ENCODE data around the gene OR10P1.
"Not testable (repeated sequence)": the region's sequence is repeated elsewhere in the genome, so short reads cannot be mapped to it uniquely, and the experiment has no call there.

Gene OR10P1, protein sequence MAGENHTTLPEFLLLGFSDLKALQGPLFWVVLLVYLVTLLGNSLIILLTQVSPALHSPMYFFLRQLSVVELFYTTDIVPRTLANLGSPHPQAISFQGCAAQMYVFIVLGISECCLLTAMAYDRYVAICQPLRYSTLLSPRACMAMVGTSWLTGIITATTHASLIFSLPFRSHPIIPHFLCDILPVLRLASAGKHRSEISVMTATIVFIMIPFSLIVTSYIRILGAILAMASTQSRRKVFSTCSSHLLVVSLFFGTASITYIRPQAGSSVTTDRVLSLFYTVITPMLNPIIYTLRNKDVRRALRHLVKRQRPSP

DNA sequence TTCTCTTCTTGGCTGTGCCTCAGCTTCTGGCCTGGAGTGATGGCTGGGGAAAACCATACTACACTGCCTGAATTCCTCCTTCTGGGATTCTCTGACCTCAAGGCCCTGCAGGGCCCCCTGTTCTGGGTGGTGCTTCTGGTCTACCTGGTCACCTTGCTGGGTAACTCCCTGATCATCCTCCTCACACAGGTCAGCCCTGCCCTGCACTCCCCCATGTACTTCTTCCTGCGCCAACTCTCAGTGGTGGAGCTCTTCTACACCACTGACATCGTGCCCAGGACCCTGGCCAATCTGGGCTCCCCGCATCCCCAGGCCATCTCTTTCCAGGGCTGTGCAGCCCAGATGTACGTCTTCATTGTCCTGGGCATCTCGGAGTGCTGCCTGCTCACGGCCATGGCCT lies at the start of gene OR10P1:
Gene OR10P1 (plus strand): TSS at position 40 of the 400 bp plus-strand sequence. CDS start 0 bp downstream, at position 40.
- DNase-seq: no peak

DNA sequence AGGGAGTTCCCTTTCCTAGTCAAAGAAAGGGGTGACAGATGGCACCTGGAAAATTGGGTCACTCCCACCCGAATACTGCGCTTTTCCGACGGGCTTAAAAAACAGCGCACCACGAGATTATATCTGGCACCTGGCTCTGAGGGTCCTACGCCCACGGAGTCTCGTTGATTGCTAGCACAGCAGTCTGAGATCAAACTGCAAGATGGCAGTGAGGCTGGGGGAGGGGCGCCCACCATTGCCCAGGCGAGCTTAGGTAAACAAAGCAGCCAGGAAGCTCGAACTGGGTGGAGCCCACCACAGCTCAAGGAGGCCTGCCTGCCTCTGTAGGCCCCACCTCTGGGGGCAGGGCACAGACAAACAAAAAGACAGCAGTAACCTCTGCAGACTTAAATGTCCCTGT lies 46.5 kb upstream of the OR10P1 start:
- not testable (repeated sequence) for DNase-seq

DNA sequence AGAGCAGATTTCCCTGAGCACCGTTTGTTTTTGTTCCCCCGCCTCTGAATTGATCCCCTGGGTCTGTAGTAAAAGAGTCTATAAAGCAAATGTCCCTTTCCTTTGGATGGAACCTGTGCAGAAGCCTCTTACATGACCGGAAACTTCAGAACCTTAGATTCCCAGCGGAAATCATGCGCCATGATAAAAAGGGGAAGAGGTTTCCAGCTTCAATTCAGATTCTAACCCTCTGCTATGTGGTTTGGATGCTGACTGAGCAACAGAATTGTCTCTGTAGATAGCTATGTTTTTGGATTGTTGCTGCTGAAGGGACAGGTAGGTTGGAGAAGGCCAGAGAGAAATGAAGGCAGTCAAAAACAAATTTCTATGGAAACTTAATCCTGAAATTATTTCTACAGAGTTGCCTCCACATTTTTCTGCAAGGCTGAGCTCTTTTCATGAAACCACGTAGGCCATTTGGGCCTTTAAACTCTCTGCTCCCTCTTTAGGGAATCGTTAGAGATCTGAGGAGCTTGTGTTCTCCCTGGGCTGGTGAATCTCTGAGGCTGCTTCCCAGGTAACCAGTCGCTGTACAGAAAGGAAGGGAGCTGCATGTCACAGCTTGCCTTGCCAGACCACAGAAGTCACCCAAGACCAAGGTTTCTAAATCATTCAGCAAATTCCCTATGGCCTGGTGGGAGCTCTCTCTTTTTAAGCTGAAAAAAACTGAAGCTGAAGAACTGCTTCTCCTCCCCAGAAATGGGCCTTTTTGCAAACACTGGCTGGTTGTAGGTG lies 28.7 kb upstream of the OR10P1 start:
- DNase-seq: no peak

DNA sequence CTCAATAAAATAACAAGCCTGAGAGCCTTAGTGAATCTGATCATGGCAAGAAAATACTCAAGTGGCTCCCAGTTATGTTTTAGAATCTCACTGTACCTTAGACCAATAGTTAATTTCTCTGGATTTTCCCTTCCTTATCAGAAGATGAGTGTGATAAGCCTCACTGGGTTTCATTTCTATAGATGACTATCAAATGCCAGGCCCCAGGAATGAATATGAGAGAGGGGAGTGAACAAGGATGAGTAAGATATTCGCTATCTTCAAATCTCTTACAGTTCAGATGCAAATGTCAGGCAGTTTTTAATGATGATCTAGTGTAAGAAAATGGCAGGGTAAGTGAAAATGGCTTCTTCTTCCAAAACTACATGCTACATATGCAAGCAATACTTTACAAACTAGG lies 26.1 kb upstream of the OR10P1 start:
- DNase-seq: no peak

DNA sequence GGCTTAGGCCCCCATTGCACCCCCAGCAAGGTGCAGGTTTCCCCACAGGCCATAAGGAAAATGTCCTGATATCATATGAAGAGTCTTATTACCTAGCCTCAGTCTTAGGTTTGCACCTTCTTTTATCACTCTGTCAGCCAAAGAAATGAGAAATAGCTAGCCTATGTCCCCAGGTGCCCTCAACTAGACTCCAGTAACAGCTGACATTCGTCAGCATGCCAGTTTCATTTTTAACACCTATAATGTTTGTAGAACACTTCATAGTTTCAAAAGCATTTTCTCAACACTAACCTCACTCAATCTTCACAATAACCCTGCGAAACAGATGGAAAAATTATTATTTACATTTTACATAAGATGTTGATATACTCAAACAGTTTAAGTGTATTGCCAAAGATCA lies 24.0 kb upstream of the OR10P1 start:
- no peak for DNase-seq

DNA sequence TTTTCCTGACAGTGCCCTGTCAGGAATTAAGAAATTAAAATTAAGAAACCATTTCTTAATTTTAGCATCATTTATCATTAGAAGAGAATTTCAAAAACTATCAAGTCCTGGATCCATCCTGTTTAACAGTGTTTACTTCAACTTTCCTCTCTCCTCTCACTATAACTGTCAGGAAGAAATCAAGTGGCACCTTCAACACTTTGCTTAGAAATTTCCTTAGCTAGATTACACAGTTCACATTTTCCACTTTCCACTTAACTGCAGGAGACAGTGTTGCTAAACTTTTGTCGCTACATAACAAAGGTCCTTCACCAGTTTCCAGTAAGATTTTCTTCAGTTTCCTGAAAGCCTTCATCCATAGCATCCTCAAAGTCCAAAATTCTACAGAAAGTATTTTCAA lies 21.9 kb upstream of the OR10P1 start:
- no peak for DNase-seq

DNA sequence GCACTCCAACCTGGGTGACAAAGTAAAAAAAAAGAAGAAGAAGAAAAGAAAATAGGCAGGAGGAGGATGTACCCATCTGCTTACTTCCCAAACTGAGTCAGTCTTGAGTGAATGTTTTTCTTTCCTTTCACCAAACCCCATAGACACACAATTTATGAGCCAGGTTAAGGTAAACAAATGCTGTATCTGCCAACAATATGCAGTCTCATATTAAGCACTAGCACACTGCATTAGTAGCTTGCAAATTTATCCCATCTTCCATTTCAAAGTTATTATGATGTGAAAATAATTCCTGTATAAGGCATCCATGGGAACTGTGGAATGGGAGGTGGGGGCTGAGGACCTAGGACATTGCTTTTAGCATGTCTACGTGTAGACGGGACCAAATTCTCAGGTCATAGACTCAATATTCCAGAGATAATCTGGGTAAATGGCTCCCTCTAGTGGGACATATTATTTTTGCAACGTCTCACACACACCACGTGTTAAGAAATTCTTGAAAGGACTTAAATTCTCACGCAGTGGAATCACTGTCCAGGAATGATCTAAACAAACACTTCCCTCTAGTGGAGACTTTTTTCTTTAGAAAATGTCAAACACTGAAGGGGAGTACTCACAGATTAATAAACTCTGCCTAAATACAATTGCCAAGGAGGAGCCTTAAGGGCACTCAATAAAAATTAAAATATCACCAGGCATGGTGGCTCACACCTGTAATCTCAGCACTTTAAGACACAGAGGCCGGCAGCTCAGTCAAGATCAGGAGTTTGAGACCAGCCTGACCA lies 17.1 kb upstream of the OR10P1 start:
- DNase-seq: no peak

DNA sequence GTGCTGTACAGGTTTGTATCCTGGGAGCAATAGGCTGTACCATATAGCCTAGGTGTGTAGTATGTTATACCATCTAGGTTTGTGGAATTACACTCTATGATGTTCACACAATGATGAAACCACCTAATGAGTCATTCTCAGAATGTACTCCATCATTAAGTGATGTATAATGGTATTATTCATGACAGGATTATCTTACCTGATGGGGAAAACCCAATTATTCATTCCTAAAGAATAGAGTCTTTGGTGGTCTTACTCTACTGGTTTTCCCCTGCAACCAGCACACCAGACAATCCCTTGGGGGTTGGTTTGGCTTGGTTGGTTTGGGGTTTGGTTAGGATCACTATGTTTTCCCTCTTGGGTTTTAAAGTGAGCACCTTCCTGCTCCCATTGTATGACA lies 12.6 kb upstream of the OR10P1 start:
- no peak for DNase-seq

DNA sequence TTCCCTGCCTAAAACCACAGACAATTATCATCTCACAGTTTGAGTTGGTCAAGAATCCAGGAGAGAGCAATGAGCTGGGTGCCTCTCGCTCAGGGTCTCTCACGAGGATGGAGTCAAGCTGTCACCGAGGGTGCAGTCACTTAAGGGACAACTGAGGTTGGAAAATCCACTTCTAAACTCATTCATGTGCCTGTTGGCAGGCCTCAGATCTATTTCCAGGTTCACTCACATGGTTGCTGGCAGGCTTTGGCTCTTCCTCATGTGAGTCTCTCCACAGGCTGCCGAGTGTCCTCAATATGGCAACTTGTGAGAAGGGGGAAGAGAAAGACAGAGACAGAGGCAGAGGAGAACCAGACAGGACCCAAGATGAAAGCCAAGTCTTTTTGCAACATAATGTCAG lies 10.5 kb upstream of the OR10P1 start:
- no peak for DNase-seq

DNA sequence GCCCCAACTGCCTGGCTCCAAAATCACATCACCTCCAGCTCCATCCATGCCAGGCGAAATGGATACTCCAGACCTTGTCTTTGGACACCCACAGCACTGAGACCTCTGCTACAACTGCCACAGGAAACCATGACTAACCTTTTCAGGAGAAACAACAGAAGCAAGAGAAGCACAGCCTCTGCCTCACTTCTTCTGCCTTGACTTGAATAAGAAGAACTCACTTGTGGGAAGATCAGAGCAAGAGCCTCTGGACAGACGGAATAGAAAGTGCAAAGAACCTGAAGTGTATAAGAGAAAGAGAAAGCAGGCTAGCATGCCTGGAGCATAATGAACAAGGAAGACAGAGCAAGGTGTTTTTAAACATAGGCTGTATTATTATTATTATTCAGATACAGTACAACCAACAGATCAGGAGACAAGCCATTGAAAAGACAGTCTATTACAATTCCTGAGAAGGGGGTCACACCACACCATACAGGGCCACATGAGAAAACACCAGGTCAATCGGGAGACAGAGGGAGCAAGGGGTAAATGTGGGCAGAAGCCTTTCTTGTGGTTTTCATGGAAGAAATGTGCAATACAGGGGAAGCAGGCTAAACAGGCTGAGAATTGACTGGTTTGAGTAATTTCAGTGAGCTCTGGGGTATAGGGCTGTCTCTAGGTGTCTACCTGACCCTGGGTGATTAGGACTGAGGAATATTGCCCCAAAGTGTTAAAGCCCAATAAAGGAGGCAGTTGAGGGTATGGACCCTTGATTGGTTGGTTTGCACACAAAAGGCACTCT lies 7.4 kb upstream of the OR10P1 start:
- no peak for DNase-seq

DNA sequence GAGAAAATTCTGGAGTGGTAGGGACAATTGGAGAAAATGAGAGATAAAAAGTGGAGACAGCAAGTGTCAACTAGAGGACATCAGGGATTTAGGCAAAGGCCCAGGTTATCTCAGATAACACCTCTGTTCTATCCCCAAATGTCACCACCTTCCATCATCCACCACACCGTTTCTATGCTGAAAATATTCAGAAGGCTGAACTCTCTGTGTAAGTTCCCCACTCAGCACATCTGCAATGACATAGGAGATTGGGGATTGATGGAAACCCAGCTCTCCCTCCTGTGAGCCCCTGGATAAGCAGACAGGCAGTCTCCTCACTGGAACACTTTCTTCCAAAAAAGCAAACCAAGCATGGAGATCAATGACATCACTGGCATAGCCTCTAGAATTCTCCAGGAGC lies 5.6 kb upstream of the OR10P1 start:
- DNase-seq: no peak

DNA sequence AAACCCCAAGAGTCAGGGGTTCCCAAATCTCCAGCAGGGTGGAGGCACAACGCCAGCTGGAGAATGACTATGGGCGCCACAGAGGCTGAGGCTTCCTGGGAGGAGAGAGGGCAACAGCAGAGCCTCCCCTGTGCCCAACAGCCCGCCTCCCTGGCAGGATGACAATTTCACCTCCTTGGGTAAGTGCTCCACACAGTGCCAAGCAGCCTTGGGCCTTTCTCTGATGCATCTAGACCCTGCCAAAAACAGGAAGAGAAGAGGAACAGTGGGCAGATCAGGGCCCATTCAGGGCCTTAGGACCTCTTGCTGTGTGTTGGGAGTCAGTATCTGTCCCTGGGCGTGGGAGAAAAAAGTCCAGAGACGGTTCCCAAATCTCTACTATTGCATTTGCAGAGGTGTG lies 5.0 kb upstream of the OR10P1 start:
- DNase-seq: no peak

DNA sequence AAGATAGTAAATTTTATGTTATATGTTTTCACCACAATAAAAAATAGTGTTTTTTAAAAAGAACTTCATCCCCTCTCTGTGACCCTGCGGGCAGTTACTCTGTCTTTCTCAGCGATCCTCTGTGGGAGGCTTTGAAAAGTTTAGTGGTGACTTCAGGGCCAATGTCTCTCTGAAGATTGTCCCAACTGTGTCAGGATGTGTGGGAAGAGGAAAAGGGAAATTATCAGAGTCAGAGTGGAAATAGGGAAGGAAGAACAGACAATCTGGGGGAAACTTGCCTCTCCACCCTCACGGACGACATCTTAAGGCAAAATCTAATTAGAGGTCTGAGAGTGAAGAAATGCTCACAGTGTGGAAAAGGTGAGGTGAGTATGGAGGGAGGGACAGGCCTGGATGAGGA lies 3.5 kb upstream of the OR10P1 start:
- no peak for DNase-seq

DNA sequence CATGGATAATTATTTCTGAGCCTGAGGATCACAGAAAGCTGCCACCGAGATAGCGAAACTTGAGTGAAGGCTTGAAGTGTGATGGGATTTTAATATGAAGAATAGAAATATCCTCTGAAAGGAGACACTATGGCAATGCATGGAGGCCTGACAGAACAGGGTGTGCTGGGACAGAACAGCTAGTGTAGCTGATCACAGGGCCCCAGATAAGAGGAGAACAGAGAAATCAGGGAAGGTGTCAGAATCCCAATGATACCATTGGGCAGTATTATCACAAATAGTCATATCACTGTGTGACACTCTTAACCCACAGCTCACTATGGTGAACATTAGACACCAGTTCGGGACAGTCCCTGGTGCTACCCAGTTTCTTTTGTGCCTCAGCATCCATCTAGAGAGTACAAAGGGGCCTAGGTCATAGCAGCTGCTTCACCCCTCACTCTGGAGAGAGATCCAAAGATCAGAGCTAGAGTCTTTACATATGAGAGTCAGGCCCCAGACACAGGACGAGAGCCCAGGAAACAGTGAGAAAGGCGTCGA lies 506 bp upstream of the OR10P1 start:
- DNase-seq: no peak

DNA sequence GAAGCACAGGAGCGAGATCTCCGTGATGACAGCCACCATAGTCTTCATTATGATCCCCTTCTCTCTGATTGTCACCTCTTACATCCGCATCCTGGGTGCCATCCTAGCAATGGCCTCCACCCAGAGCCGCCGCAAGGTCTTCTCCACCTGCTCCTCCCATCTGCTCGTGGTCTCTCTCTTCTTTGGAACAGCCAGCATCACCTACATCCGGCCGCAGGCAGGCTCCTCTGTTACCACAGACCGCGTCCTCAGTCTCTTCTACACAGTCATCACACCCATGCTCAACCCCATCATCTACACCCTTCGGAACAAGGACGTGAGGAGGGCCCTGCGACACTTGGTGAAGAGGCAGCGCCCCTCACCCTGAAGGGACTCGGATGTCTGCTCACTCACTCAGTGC lies 775 bp downstream of the OR10P1 start:
- DNase-seq: no peak

DNA sequence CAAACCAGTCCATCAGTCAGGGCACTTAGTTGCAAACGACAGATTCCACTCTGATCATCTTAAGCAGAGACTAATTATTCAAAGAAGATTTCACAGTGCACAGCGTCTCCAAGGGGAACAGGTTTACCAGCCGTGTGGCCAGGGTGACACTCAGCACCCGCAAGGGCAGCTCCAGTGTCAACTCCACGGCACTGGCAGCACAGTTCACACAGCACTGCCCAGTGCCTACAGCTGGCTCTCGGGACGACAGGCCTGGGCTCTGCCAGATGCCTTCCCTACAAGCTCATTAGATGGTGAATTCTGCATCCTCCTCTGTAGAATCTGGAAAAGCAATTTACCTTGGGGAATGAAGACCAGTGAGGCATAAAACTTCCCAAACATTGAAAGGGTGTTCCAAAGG lies 4.9 kb downstream of the OR10P1 start:
- DNase-seq: no peak

DNA sequence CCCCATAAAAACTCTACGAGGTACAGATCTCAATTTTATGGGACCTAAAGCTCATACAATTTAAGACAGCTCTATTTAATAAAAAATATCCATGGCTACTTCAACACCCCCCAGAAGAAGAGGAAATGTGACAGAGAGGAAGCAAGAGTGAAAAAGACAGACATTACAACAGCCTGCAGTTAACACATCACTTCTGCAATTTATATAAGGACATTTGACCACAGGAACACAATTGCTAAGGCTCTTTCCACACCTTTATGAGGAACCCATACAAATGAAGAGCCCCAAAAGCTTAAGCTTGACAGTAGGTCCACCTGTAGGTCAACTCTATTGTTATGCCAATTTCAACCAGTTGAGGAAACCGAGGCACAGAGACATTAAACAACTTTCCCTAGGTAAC lies 5.6 kb downstream of the OR10P1 start:
- no peak for DNase-seq

DNA sequence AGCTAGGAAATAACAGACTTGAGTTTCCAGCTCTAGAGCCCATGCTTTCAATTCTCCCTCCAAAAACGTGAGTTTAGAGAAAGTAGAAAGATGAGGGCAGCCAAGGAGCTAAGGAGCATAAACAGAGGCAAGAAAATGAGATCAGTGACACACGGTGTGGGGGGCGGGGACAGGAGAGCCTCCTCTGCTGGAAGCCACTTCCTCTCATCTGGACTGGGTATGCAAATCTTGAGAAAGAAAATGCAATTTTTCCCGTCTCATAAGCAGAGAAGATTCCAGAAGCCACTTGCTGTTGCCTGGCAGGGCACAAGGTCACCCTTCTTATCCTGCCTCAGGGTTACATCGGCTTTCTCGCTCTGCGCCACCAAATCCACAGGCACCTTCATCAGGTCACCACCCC lies 6.0 kb downstream of the OR10P1 start:
- no peak for DNase-seq

DNA sequence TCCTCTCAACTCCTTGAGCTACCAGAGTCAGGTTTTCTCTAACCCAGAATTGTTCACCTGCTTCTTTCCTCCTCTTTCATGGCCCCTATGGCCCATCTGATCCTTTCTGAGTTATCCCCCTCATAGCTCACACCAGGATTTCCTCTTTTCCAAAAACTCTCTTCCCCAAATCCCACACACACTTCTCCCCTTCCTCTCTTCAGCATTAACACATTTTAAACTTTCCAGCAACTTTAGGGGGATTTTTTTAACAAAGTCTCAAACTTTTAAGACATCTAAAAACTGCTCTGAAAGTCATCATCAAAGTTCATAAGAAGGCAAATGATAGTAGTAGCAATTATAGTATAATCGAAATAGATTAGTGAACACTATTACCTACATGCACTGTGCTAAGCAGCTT lies 7.9 kb downstream of the OR10P1 start:
- no peak for DNase-seq

DNA sequence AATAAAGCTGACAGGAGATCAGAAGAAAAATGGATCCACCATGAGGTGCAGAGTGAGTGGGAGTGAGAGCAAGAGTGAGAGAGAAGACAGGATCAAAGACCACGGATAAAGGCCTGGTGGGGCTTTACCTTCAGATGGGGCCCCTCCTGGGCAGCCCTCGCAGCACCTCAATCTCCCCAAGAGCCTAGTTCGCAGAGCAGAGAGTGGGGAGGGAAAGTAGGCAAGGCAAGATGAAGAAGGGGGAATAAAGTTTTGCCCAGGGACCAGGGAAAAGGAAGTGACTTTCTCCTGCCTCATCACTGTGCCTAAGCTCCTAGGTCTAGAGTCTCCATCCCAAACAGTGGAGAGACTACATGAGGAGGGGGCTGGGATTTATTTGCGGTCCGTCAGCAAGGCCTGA lies 10.3 kb downstream of the OR10P1 start:
- DNase-seq: no peak

DNA sequence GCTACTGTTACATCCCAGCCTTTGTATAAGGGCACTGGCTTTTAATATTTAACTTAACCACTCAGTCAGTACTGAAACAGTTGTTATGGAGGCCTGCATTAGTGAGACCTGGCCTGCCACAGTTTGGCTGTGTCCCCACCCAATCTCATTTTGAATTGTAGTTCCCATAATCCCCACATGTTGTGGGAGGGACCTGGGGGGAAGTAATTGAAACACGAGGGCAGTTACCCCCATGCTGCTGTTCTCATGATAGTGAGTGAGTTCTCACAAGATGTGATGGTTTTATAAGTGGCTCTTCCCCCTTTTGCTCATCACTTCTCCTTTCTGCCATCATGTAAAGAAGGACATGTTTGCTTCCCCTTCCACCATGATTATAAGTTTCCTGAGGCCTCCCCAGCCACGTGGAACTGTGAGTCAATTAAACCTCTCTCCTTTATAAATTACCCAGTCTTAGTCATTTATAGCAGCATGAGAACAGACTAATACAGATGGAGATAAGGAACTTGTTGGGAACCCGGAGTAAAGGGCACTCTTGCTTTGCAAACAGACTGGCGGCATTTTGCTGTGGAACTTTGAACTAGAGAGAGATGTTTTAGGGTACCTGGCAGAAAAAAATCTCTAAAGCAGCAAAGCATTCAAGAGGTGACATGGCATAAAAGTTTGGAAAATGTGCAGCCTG lies 14.1 kb downstream of the OR10P1 start:
- DNase-seq: not testable (repeated sequence)

DNA sequence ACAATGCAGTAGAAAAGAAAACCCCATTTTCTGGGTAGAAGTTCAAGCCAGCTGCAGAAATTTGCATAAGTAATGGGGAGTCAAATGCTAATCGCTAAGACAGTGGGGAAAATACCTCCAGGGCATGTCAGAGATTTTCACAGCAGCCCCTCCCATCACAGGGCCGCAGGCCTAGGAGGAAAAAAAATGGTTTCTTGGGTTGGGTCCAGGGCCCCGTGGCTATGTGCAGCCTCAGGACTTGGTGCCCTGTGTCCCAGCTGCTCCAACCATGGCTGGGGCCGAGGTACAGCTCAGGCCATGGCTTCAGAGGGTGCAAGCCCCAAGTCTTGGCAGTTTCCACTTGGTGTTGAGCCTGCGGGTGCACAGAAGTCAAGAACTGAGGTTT lies 14.6 kb downstream of the OR10P1 start:
- DNase-seq: no peak
